Left lung (tissue), 10 donors: Measurements from ENCODE around the gene TMEM61. TPM values are rescaled to one million over a fixed set of nuclear protein-coding genes. Genes with fewer than 3 reads are reported as not detected.
"Not testable (repeated sequence)": the region's sequence is repeated elsewhere in the genome, so short reads cannot be mapped to it uniquely, and the experiment has no call there.

Experiments used
- ATAC-seq: fragments of 200-7000 bp; cut with Tn5 transposase; one replicate; pipeline ENCODE4 v1.9.1; 2020; ENCODE audit warnings: moderate library complexity
- DNase-seq, 4 donors: peaks; one replicate each; pipeline ENCODE4 v3.0.0-alpha.2; 2013 to 2020
- H3K27ac ChIP-seq, 2 donors: fragments of 200-600 bp; sonication (generic) in 1 of 2; one replicate each; pipeline versions ENCODE4 v1.5.0 to v1.8.0; 2020 to 2021
- H3K27me3 ChIP-seq, 2 donors: fragments of 200-600 bp; sonication (generic) in 1 of 2; one replicate each; pipeline versions ENCODE4 v1.5.0 to v1.8.0; 2020 to 2021
- H3K36me3 ChIP-seq, 2 donors: fragments of 200-600 bp; sonication (generic) in 1 of 2; one replicate each; pipeline versions ENCODE4 v1.5.0 to v1.8.0; 2020 to 2021
- H3K4me1 ChIP-seq, 2 donors: fragments of 200-600 bp; one replicate each; pipeline ENCODE4 v1.8.0; 2021
- H3K4me3 ChIP-seq, 2 donors: fragments of 200-600 bp; sonication (generic) in 1 of 2; one replicate each; pipeline versions ENCODE4 v1.5.0 to v1.8.0; 2020 to 2021; ENCODE audit warnings: mild to moderate bottlenecking in 1 of 2
- H3K9me3 ChIP-seq, 2 donors: fragments of 200-600 bp; sonication (generic) in 1 of 2; one replicate each; pipeline versions ENCODE4 v1.5.0 to v1.8.0; 2020 to 2021
- intact Hi-C, 2 donors: fragments of 100-400 bp; cut with DNase I; formaldehyde crosslinking; loops; one replicate each; pipeline versions ENCODE4 v1.11.2 to v1.14.2; 2022
- polyA plus RNA-seq, 6 donors: library from polyadenylated mRNA; unstranded; fragments of 120-200 nt; gene quantifications; one replicate each; pipeline ENCODE4 v1.2.1, GENCODE V29; 2013; ENCODE audit not compliant: insufficient read length in 6 of 6
- total RNA-seq, 2 donors: library from RNA; stranded (reverse); fragmentation: NEBNext Ultra II Directional; extraction: Animal tissue kit (Norgen Biotek cat#: 25700); gene quantifications; one replicate each; pipeline ENCODE4 v1.2.1, GENCODE V29; 2021
- TF ChIP-seq, protein P1 (sequence below), 2 donors: fragments of 200-600 bp; sonication (generic) in 1 of 2; IDR thresholded peaks; one replicate each; pipeline versions ENCODE4 v1.5.0 to v1.8.0; 2021; ENCODE audit warnings: antibody characterized with exemption in 2 of 2
- donor health status: DM: no; HTN: yes; CAD: no.
- donor health status: DM: no; HTN: no; CAD: no.

TMEM61 gene
- total and polyA plus RNA-seq, 8 donors = 0.20 to 1.6 (median 0.28) TPM

DNA sequence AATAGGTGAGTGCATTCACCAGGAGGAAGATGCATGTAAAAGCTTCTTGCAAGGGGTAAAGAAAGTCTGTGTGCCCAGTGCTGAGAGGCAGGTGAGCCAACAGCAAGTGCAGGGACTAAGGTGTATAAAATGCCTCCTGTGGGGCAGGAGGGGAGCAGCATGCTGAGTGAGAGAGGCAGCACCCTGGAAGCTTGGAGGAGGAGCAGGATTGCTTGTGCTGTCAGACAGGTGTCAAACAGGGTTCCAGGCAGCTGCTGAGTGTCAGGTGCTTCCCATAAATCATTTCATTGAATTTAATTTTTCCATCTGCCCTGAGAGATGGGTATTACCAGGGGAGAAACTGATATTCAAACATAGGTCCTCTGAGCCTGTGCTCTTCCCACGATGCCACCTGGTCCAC lies 32.2 kb downstream of the TMEM61 start:
- TF ChIP-seq, protein P1, sequence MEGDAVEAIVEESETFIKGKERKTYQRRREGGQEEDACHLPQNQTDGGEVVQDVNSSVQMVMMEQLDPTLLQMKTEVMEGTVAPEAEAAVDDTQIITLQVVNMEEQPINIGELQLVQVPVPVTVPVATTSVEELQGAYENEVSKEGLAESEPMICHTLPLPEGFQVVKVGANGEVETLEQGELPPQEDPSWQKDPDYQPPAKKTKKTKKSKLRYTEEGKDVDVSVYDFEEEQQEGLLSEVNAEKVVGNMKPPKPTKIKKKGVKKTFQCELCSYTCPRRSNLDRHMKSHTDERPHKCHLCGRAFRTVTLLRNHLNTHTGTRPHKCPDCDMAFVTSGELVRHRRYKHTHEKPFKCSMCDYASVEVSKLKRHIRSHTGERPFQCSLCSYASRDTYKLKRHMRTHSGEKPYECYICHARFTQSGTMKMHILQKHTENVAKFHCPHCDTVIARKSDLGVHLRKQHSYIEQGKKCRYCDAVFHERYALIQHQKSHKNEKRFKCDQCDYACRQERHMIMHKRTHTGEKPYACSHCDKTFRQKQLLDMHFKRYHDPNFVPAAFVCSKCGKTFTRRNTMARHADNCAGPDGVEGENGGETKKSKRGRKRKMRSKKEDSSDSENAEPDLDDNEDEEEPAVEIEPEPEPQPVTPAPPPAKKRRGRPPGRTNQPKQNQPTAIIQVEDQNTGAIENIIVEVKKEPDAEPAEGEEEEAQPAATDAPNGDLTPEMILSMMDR (IDR thresholded peaks at IDR 0.05) = no peak
- no peak overlapping the region for H3K4me3 ChIP-seq
- DNase-seq (no peak), ATAC-seq (no peak)
- peaks cover 0 to 5% of the 10 kb centered on the region in 2 donors for H3K27me3 ChIP-seq
- no peaks in the 10 kb centered on the region for H3K36me3 ChIP-seq
- H3K4me1 ChIP-seq = no peaks in the 10 kb centered on the region
- H3K9me3 ChIP-seq = no peaks in the 10 kb centered on the region
- intact Hi-C loops = no loop called here
- H3K27ac ChIP-seq = no peak overlapping the region

DNA sequence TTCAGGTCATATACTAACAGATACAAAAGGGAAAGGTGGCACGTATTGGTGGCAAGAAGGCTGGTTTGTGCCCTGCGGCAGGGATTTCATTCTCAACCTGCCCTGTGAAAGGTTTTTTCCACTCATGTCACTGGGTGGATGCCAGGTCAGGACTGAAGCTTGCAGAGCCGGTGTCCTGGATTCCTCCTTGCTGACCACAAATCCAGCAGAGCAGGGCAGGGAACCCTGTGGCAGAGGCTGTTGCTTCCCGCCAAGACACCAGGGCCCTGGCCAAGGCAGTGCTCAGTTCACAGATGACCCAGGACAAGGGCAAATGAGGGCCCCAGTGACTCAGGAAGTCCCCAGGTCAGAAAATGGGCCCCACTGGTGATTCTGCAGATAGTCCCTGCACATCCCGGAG lies 34.7 kb downstream of the TMEM61 start:
- ATAC-seq (no peak), DNase-seq (no peak)
- H3K36me3 ChIP-seq = no peaks in the 10 kb centered on the region
- H3K4me1 ChIP-seq = no peaks in the 10 kb centered on the region
- no peak overlapping the region for H3K27ac ChIP-seq
- intact Hi-C loops = no loop called here
- TF ChIP-seq, protein P1 (IDR thresholded peaks at IDR 0.05) = no peak
- peaks cover 0 to 16% of the 10 kb centered on the region in 2 donors for H3K27me3 ChIP-seq
- H3K9me3 ChIP-seq = no peaks in the 10 kb centered on the region
- H3K4me3 ChIP-seq = no peak overlapping the region

DNA sequence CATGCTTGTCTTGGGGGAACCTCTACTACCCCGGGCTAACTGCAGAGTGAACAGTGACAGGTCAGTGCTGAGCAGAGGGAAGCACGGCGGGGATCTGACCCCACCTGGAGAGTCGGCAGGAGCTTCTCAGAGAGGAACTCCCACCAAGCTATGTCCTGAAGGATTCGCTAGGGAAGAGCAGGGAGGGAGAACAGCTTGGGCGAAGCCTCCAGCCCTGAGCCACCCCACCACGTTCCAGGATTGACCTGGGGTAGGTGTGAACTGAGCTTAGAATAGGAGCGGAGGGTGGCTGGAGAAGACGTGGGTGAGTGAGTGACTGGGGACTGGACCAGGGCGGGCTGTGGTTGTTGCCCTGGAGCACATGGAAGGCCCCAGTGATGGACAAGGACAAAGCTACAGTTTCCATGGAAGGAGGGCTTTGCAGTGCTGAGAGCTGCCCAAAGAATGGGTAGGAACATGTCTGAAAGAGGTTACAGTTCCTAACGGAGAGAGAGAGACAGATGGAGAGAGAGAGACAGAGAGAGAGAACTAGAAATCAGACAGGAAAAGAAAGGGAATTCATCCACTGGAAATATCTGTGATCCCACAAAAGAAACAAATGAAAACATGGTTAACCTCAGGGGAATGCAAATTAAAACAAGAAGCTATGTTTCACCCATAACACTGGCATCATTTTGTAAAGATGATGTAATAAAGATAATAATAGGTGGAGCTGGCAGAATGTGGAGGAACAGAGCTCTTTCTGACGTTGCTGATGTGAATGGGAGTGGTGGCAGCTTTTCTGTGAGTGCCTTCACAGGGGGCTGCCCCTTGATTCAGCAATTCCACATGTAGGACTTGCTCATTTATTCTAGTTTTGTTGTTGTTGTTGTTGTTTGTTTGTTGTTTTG lies 35.5 kb downstream of the TMEM61 start:
- H3K4me3 ChIP-seq = no peak overlapping the region
- no peak overlapping the region for H3K27ac ChIP-seq
- no peaks in the 10 kb centered on the region for H3K36me3 ChIP-seq
- TF ChIP-seq, protein P1 (IDR thresholded peaks at IDR 0.05) = no peak
- ATAC-seq = no peak
- DNase-seq = no peak
- H3K4me1 ChIP-seq = no peaks in the 10 kb centered on the region
- H3K27me3 ChIP-seq = peaks cover 0 to 16% of the 10 kb centered on the region in 2 donors
- intact Hi-C loops = no loop called here
- H3K9me3 ChIP-seq = no peaks in the 10 kb centered on the region

DNA sequence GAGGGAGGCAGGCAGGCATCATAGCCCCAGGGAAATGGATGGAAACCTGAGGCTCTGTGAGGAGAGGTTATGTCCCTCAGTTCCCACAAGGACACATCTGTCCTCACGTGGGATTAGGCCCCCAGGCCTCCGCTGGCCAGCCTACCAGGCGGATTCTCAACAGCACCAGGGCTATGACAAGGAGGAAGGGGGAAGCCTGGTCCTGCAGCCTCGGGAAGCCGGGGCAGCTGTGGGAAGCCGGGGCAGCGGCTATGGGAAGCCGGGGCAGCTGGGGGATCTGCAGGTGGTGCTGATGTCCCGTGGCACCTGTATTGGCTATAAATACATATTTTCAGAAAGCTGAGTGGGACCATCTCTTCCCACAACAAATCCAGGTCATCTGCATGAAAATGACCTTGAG lies 38.0 kb downstream of the TMEM61 start:
- TF ChIP-seq, protein P1 (IDR thresholded peaks at IDR 0.05) = no peak
- no peak overlapping the region for H3K4me3 ChIP-seq
- no peak for ATAC-seq
- DNase-seq = no peak
- no peak overlapping the region for H3K27ac ChIP-seq
- H3K27me3 ChIP-seq = peaks cover 0 to 16% of the 10 kb centered on the region in 2 donors
- H3K4me1 ChIP-seq = peaks cover 0 to 3% of the 10 kb centered on the region in 2 donors
- no peaks in the 10 kb centered on the region for H3K36me3 ChIP-seq
- intact Hi-C loops = no loop called here
- H3K9me3 ChIP-seq = no peaks in the 10 kb centered on the region

DNA sequence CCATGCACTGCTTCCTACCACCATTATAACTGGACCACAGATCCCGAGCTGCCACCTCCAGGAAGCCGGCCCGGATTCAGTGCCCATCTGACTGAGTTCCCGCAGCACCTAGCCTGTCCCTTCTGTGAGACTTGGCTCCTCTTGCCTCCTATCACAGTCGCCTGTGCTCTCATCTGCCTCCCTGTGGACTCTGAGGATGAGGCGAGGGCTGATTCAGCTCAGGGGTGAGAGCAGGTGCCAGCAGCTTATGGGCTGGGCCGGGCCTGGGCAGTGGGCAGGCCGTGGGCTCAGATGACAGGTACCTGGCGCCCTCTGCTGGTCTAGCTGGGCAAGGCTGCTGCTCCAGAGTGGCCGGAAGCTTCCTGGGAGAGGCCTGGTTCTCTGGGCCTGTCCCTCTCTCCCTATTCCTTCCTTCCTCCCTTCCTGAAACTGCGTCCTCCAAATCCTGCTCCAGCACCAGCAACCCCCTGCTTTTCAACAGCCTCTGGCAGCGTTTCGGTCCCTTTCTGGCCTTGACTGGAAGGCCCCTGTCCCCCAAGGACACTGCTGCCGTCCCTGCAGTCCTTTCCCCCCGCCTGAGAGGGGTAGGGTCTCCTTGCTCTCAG lies 41.6 kb downstream of the TMEM61 start:
- Histone ChIP-seq H3K36me3 (no peaks in the 10 kb centered on the region), H3K27ac (no peak overlapping the region), H3K9me3 (no peaks in the 10 kb centered on the region), H3K4me3 (no peak overlapping the region), H3K4me1 (peaks cover 0 to 3% of the 10 kb centered on the region in 2 donors), H3K27me3 (peaks cover 0 to 11% of the 10 kb centered on the region in 2 donors)
- ATAC-seq (peak; percentile 100), DNase-seq (peak; percentile 59 to 95 (median 83))
- TF ChIP-seq, protein P1 (IDR thresholded peaks at IDR 0.05) = peak; percentile 79 to 91
- intact Hi-C loops = no loop called here

DNA sequence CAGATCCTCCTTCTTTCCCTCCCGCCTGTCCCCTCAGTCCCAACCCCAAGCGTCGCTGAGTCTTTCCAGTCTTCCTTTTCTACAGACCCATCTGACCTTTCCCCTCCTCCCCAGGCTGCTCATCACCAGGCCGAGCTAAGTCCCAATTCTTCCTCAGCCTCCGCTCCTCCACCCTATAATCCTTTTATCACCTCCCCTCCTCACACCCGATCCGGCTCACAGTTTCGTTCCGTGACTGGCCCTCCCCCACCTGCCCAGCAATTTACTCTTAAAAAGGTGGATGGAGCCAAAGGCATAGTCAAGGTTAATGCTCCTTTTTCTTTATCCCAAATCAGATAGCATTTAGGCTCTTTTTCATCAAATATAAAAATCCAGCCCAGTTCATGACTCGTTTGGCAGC lies 43.7 kb downstream of the TMEM61 start:
- H3K9me3 ChIP-seq, H3K27me3 ChIP-seq, H3K4me3 ChIP-seq, ATAC-seq, H3K36me3 ChIP-seq, intact Hi-C loops, H3K4me1 ChIP-seq, DNase-seq, H3K27ac ChIP-seq: not testable (repeated sequence)

DNA sequence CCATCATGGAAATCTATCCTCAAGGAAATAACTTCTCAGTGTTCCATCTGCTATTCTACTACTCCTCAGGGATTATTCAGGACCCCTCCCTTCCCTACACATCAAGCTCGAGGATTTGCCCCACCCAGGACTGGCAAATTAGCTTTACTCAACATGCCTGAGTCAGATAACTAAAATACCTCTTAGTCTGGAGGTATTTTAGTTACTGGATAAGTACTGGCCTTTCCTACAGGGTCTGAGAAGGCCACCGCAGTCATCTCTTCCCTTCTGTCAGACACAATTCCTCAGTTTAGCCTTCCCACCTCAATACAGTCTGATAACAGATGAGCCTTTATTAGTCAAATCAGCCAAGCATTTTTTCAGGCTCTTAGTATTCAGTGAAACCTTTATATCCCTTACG lies 46.3 kb downstream of the TMEM61 start:
- not testable (repeated sequence) for H3K4me3 ChIP-seq

DNA sequence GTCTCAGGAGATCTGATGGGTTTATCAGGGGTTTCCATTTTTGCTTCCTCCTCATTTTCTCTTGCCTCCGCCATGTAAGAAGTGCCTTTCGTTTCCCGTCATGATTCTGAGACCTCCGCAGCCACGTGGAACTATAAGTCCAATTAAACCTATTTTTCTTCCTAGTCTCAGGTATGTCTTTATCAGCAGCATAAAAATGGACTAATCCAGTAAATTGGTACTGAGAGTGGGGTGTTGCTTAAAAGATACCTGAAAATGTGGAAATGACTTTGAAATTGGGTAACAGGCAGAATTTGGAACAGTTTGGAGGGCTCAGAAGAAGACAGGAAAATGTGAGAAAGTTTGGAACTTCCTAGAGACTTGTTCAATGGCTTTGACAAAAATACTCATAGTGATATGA lies 50.7 kb downstream of the TMEM61 start:
- H3K9me3 ChIP-seq, H3K4me3 ChIP-seq, intact Hi-C loops, H3K27ac ChIP-seq, ATAC-seq, DNase-seq, H3K36me3 ChIP-seq, H3K4me1 ChIP-seq: not testable (repeated sequence)
- peaks cover 0 to 21% of the 10 kb centered on the region in 2 donors for H3K27me3 ChIP-seq

More for the DNA sequence above, 46.3 kb downstream of the TMEM61 start:
- H3K36me3 ChIP-seq, intact Hi-C loops, H3K27ac ChIP-seq, H3K9me3 ChIP-seq, H3K27me3 ChIP-seq, DNase-seq, H3K4me1 ChIP-seq: not testable (repeated sequence)
- ATAC-seq = peak; percentile 11
